Measurements from ENCODE around the gene DDI1.

The DDI1 gene

DNA sequence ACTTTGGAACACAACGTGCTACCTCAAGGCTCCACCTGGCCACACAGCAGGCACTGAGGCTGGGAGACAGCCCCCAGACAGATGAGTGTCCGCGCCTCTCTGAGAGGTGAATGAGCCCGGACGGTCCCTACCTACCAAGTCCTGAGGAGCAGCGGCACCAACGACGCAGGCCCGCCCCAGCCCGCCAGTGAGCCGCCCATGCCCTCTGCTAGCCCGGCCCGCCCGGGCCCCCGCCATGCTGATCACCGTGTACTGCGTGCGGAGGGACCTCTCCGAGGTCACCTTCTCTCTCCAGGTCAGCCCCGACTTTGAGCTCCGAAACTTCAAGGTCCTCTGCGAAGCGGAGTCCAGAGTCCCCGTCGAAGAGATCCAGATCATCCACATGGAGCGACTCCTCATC is at the start of gene DDI1:
Gene DDI1 (plus strand): TSS at position 53 of the 400 bp plus-strand sequence. CDS start 183 bp downstream, at position 236.
- DNase-seq (ENCODE audit: extremely low read depth in 1 of 2, low read depth in 1 of 2): no peak

DNA sequence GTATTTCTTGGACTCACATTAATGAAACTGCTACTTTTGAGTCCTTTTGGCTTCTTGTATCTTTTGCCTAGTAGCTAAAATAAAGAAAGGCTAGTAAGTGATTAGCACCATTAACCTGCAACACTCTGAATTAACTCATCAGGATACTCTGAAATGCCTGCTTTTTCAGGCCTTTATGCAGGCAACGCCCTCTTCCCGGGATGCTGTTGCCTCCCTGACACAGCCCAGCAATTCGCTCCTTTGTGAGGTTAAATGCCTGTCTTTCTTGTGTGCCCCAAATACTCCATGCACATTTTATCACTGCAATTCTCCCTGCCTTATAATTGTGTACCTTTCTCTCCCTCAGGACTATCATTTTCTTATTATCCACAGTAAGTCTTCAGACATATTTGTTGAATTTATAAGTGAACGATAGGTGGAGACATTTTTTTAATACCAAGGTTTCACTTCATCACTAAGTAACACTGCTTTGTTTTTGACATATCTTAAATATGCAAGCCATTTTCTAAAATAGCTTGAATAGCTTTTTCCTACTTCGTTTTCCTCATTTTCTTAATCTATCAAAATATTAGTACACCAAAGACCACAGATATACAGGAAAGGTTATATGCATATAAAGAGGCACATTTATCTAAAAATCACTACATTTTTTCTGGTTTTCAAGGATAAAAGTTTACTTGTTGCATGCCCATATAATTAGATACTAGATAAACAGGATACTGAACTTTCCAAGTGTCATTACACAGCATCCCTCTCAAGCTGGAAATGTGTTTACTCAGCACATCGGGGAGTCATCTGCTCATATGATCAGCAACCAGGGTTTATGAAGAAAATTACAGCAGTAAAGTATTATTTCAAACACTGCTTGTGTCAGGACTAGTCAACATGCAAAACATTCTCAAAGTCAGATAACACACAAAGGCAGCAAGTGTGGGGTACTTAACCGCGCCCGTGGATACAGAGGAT is 48.5 kb upstream of the DDI1 start:
- no peak for DNase-seq (ENCODE audit: extremely low read depth in 1 of 2, low read depth in 1 of 2)

GRCh38 chr11:103988595-103988969 is 47.9 kb upstream of the DDI1 start:
- DNase-seq (ENCODE audit: extremely low read depth in 1 of 2, low read depth in 1 of 2): no peak

DNA sequence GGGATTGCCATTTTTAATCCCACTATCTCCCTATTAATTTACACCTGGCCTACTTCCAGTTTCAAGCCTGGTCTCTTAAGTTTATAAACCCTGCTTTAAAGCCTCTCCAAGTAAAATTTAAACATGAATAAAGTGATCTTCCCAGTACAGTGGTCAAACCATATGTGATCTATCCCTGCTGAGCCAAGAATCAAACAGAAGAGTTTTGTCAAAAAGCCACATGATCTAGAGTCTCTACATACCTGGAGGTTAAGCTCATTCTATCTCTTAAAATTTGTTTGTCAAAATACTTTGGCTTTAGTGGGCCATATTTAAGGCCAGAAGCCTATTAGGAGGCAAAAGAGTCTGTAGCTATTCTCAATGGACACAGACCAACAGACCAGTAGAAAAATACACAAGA is 42.9 kb upstream of the DDI1 start:
- DNase-seq (ENCODE audit: extremely low read depth in 1 of 2, low read depth in 1 of 2): no peak

DNA sequence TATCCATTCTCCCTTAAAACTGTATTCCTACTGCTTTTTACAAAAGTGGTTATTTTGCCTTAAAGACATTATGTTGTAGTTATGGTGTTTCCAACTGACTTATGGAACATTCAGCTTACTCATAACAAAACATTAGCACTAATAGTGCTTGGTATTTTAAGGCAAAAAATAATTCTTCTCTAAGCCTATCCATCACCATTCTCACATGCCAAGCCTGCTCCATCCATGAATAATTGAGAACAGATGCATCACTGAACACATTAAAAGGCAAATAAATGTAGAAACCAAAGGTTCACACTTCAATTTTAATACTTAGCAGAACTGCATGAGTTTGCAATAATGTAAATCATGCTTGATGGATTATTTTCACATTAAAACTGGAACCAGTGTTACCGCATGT is 42.3 kb upstream of the DDI1 start:
- DNase-seq (ENCODE audit: extremely low read depth in 1 of 2, low read depth in 1 of 2): no peak

- no peak for DNase-seq (ENCODE audit: extremely low read depth in 1 of 2, low read depth in 1 of 2)
Measured at GRCh38 chr11:103994518-103994917, 41.9 kb upstream of the DDI1 start.

- no peak for DNase-seq (ENCODE audit: extremely low read depth in 1 of 2, low read depth in 1 of 2)
Measured at GRCh38 chr11:103995896-103996295, 40.5 kb upstream of the DDI1 start.

- no peak for DNase-seq (ENCODE audit: extremely low read depth in 1 of 2, low read depth in 1 of 2)
Measured at GRCh38 chr11:103997082-103997481, 39.4 kb upstream of the DDI1 start.

- DNase-seq (ENCODE audit: extremely low read depth in 1 of 2, low read depth in 1 of 2): no peak
Measured at GRCh38 chr11:103998826-103999508, 37.5 kb upstream of the DDI1 start.

DNA sequence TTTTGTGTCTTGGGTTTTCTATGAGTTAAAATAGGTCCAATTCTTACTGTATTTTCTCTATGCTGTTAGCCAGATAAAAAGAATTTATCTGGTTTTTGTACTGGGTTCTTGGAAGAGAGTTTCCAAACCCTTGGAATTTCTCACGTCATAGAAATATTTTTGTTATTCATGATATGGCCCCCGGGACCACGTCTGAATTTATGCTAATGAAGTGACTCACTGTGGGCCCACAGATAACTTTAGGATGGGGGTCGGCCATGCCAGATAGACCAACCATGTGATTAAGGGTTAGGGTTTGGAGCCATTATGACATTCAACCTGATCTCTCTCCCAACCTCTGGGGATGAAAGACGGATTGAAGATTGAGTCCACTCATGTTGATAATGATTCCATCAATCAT is 35.6 kb upstream of the DDI1 start:
- DNase-seq (ENCODE audit: extremely low read depth in 1 of 2, low read depth in 1 of 2): no peak

DNA sequence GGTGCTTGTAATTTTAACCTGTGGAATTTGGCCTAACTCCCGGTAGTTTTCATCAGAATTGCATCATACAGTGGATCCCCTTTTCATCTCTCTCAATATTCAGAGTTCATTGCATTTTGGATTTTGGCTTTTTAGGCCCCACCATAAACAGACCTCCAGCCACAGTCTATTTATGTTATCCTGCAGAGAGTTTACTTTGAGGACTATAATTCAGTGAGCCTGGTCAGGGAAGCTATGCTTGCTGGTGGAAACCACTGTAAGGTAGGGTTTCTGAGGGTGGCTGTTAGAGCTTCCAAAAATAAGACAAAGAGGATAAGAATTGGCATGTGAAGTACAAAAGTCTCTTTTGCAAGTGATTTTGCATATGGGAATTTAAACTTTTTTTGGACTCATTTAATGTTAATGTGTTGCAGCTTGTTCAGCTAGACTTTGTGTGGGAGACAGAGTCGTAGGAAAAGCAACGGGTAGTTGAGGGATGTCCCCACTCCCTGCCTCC is 34.8 kb upstream of the DDI1 start:
- DNase-seq (ENCODE audit: extremely low read depth in 1 of 2, low read depth in 1 of 2): no peak

DNA sequence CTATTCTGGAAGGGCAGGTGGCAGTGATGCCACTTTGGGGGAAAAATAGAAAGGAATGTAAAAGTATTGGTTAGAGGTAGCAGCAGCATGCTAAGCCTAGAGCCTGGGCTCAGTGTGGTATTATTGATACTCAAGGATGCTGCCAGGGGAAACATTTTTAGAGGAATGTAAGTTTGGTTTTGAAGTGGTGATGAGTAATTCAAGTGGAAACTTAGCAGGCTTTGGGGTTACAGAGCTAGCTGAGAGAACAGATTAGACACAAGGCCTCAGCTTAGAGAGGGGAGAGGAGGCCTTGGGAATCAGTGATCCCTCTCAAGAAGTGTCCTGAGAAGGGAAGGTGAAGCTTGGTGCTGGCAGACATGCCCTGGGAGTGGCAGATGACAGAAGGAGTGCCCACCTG is 32.9 kb upstream of the DDI1 start:
- DNase-seq (ENCODE audit: extremely low read depth in 1 of 2, low read depth in 1 of 2): no peak

DNA sequence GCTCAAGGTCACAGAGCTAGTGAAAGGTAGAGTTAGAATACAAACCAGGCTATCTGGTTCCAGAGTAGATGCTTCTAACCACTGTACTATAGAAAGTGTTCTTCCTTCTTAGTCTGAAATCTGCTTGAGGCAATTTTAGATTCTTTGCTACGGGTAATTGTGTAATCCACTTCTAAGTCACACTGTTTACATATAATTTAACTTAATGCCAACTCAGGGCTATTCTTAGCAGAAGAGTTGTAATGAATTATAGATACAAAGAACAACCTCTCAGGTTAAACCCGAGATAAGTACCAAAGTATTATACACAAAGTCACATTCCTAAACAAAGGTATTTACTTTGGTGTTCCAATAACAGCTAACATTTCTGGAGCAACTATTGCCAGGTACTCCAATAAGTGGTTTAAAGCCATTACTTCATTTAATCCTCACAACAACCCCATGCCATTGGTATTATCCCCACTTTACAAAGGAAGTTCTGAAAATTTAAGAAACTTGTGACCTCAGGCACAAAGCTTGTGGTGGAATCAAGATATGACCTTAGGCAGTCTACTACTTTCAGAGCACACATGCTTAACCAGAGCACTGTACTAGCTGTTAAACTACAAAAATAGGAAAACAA is 31.1 kb upstream of the DDI1 start:
- no peak for DNase-seq (ENCODE audit: extremely low read depth in 1 of 2, low read depth in 1 of 2)

- DNase-seq (ENCODE audit: extremely low read depth in 1 of 2, low read depth in 1 of 2): no peak
Measured at GRCh38 chr11:104009744-104010143, 26.7 kb upstream of the DDI1 start.

DNA sequence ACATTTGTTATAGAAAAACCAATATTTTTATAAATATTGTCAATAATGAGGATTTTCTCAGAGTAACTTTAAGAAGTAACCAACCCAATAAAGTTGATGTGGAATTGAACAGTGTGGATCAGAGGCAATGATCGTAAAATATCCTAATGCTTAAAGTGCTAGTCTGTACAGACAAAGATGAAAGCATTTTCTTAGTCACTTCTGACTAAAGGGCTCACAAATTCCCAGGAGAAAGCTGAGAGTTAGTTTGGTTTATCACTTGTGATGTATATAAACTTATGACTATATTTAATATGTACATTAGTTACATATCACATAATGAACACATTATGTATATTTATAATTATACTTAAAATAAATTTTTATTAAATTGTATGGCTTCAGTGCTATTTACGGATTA is 25.4 kb upstream of the DDI1 start:
- DNase-seq (ENCODE audit: extremely low read depth in 1 of 2, low read depth in 1 of 2): no peak

- DNase-seq (ENCODE audit: extremely low read depth in 1 of 2, low read depth in 1 of 2): no peak
Measured at GRCh38 chr11:104015649-104016415, 20.6 kb upstream of the DDI1 start.

GRCh38 chr11:104024572-104024971 is 11.9 kb upstream of the DDI1 start:
- DNase-seq (ENCODE audit: extremely low read depth in 1 of 2, low read depth in 1 of 2): no peak

GRCh38 chr11:104028476-104029263 is 7.8 kb upstream of the DDI1 start:
- DNase-seq (ENCODE audit: extremely low read depth in 1 of 2, low read depth in 1 of 2): no peak

DNA sequence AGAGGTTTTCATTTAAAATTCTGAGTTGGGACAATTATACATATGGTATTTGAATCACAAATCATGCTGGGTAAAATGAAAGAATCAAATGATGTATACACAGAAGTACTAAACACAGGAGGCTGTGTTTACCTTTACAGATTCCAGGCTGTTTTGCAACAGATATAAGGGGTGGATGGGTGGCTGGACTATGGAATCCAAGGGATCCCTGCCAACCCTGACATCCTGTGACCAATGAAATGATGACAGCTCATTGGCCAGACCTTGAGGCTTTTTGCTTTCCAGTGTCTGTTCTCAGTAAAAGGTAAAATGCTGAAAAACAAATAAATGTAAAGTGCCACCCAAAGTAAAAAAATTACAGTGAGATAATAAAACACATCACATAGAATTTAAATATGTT is 3.3 kb upstream of the DDI1 start:
- no peak for DNase-seq (ENCODE audit: extremely low read depth in 1 of 2, low read depth in 1 of 2)

GRCh38 chr11:104033561-104033960 is 2.9 kb upstream of the DDI1 start:
- no peak for DNase-seq (ENCODE audit: extremely low read depth in 1 of 2, low read depth in 1 of 2)
